Ureter (tissue), 1 donor: ENCODE data around the gene TMEM52B. TPM values are rescaled to one million over a fixed set of nuclear protein-coding genes. Genes with fewer than 3 reads are reported as not detected.

Source experiments
- DNase-seq: peaks from one replicate; pipeline ENCODE4 v3.0.0-alpha.2; 2020; ENCODE audit warnings: low spot score
- total RNA-seq: library from RNA; stranded (reverse); gene quantifications from one replicate; pipeline ENCODE4 v1.2.4, GENCODE V29; 2023
- donor health status: DM: yes; HTN: yes; CAD: no.

TMEM52B gene
- 0.18 TPM for total RNA-seq

DNA sequence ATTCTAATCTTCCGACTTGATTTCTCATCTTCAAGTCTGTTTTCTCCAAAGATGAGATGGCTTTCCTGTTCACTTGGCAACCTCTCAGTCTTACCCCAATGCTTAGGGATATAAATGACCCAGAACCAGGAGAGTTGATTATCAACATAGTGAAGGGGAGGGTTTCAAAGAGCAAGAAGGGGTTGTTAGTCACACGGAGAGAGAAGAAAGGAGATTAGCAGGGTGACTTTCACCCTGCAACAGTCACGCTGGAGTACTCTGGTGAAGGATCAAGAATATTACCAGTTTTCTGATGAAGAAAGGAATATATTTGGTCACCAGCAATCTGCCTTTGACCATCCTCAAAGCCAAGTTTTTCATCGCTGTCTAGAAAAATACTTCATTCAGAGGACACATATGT, at the start of gene TMEM52B:
Gene TMEM52B, plus strand, starts transcription at position 212 of the 400 bp plus-strand sequence. CDS start 543 bp downstream, outside the sequence.
- no peak for DNase-seq

DNA sequence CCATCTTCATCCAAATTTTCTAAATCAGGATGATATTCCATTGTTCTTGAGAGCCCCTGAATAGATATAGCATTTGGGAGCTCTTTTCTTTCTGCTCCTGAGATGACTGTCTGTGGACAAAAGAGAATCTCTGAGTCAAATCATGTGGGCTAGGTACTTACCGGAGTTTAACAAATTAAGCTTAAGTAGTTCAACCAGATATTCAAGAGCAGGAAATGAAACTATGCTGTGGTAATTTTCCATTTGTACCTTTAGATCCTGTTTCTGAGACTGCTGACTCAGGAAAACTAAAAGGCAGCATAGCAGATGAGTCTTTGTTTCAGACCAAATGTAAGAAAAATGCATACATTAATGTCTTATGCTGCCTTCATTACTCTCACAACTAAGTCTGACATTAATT, 48.8 kb upstream of the TMEM52B start, which contains the start of gene CLEC7A:
Gene CLEC7A, minus strand, starts transcription at position 158 of the 400 bp plus-strand sequence. Its CDS starts 117 bp downstream, at position 41.
- no peak for DNase-seq

DNA sequence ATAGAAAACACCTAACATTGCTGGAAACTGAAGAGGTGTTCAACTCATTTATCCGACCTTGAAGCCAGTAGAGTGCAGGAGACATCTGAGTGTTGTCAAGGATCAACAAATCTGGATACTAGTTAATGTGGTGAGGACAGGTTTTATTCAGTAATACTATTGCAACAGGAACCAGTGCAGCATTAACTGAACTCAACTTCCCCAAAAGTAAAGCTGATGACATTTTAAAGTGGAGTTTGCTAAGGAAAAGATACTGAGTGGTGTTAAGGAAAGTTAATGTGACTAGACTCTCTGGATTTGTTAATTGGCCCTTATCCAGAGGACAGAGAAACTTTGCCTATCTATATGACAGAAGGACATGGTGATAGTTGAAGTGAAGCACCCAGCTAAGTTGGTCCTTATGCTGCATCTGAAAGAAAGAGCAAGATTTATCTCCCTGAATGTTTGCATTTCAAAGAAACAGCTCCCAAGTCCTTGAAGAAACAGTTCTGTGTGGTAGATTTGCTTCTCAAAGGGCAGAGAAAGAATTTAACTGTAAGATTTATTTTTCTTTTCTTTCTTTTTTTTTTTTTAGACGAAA, 47.6 kb upstream of the TMEM52B start:
- no peak for DNase-seq

DNA sequence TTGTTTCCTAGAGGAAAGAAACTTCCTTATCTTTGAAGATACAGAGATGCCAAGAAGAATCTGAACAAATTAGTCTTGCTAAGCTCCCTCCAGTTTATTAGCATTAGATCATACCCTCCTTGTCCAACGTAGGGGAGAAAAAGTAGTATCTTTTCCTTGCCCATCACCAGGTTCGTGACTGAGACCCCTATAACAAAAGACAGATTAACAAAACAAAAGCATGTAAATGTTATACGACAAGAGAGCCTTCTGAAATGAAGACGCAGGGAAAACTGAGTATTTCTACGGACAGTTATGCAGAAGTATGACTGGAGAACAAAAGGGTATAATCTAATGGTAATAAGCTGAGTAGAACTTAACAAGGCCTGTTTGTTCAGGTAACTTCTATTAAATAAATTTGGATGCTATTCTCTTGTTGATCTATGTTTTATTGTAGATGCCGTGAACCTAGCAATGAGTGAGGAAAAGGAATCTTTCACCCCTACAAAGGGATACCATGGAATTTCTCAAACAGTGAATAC, 45.9 kb upstream of the TMEM52B start:
- DNase-seq, result no peak

DNA sequence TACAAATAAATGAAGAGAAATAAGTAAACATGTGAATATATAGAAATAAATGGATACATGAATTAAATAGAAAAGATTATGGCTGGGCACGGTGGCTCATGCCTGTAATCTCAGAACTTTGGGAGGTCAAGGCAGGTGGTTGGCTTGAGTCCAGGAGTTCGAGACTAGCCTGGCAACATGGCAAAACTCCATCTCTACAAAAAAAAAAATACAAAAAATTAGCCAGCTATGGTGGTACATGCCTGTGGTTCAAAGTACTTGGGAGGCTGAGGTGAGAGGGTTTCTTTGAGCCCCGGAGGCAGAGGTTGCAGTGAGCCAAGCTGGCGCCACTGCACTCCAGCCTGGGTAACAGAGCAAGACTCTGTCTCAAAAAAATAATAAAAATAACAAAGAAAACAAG, 43.7 kb upstream of the TMEM52B start:
- DNase-seq, result no peak

DNA sequence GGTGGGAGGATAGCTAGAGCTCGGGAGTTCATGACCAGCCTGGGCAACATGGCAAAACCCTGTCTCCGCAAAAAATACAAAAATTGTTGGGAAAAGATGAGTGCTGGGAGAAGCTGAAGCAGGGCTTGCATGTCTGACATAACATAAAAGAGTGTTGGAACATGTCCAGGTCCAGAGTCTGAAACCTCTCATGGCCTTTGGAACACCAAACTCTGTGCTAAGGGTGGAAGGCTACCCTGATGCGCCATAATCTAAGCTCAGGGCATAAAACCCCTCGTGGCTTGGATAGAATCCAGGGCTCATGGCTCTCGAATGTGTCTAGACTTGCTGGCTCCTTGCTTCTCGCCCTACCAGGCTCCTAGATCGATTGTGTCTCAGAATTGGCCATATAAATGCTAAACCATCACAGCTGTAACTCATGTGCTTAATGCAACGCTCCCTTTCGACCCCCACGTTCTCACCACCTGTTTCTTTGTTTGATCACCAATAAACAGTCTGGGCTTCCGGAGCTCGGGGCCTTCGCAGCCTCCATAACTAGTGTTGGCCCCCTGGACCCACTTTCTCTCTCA, 42.1 kb upstream of the TMEM52B start:
- no peak for DNase-seq

DNA sequence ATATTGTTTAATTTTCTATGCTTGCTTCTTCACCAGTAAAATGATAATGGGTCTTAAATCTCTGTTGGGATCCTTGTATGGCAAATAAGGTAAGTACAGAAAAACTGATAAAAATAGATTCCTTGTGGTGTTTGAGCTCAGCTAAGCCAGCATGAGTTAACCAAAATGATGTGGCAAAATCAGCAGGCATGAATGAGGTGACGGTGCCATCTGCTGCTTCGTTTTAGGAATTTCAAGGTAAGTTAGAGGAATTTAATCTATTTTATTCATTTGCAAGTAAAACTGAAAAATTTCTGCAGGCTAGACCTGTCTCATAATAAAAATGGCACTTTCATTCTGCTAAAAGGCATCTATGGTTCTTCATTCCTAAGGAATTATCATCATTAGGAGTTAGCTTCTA, 38.8 kb upstream of the TMEM52B start:
- no peak for DNase-seq

DNA sequence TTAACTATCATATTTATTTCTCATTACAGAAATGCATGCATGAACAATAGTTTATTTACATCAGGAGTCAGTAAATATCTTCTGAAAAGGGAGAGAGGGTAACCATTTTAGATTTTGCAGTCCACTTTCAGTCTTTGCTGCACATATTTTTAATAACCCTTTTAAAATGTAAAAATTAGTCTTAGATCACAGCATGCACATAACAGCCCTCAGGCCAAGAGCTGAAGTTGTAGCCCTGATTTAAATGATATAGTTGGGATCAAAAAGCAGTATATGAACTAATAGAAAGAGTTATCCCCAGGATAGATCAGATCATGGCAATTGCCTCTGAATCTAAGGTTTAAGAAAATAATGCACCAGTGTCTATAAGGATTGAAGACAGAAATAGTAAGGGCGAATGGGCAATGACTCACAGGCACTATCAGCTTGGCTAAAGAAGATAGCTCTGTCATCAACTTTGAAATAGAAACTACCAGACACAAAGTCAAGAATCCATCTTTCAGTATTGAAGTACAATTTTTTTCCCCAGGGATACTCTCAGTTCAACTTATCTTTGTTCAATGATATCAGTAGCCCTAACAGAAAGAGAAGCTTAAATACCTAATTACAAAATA, 35.7 kb upstream of the TMEM52B start:
- no peak for DNase-seq

DNA sequence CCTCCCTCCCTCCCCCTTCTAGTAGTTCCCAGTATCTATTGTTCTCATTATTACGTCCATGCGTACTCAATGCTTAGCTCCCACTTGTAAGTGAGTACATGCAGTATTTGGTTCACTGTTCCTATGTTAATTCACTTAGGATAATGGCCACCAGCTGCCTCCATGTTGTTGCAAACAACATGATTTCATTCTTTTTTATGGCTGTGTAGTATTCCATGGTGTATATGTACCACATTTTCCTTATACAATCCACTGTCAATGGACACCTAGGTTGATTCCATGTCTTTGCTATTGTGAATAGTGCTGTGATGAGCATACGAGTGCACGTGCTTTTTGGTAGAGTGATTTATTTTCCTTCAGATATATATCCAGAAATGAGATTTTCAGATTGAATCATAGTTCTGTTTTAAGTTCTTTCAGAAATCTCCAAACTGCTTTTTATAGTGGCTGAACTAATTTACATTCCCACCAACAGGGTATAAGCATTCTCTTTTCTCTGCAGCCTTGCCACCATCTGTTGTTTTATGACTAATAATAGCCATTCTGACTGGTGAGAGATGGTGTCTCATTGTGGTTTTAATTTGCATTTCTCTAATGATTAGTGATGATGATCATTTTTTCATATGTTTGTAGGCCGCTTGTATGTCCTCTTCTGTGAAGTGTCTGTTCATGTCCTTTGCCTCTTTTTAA, 31.0 kb upstream of the TMEM52B start:
- DNase-seq, result no peak

DNA sequence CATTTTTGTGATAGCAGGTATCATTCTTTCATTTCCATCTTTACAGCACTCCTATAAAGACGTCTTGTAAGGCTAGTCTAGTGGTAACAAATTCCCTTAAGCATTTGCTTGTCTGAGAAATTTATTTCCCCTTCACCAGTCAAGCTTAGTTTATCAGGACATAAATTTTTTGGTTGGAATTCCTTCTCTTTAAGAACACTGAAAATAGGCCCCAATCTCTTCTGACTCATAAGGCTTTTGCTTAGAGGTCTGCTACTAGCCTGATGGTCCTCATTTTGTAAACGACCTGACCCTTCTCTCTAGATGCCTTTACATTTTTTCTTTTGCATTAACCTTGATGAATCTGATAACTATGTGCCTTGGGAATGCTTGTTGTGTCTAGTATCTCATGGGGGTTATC, 27.2 kb upstream of the TMEM52B start:
- DNase-seq, result no peak

DNA sequence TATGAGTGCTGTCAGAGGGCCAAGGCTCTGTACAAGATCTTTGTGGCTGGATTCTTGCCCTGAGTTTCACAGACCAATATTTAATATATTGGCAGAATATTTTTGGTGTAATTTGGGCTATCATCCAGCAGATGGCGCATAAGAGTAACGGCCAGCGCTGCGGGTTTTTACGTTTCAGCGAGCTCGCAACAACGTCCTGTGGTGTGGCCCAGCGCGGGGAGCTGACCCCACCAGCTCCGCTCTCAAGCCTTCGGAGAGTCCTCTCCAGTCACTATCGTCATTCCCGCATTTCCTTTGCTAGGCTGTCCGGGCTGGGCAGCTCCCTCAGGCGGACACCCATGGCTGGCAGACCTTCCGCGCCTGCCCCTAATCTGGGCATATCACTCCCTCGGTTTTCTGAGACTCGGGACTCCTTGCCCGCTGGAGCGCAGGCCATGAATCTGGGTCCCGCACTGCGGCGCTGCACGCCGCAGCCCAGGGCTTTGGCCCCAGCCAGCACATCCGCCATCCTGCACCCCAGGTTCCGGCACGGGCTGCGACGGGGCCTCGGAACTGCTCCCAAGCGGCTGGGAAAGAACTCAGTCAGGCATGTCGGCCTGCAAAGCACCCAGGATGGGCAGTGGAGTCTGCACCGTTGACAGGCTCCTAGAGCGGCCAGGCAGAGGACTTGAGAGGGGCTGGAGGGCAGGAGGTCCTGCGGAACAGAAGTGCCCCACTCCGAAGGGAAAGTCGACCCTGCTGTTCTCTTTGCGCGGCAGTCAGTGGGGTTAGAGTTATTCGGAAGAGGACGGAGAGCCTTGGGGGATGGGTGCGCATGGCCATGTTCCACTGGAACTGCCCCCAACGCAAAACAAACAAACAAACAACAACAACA, 25.3 kb upstream of the TMEM52B start:
- DNase-seq, result peak; percentile 71

DNA sequence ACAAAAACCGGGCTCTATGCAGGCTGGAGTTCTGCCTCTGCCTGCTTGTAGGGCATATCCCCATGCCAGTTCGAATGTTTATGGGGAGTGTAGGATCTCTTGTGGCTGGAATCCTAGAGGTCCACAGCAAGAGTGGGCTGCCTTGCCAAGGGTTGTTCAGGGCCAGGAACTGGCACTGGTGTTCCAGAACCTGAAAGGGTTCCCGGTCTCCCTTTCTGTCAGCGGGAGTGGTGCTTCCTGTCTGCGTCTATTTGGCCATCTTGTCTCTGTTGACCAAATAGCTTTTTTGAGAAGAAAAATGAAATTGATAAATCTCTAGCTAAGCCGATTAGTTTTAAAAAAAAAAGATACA, 24.7 kb upstream of the TMEM52B start:
- DNase-seq, result no peak

DNA sequence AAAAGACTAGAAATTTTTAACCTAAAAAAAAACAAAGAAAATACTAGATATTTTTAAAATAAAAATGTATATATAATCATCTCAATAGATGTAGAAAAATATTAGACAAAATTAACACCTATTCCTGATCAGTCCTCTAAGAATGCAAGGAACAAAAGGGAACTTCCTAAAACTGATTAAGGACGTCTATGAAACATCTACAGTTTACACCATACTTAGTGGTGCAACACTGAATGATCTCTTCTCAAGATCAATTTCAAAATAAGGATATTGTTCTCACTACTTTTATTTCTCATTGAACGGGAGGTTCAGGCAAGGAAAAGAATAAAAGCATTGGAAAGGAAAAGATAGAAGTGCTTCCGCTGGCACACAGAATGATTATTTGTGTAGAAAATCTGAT, 22.9 kb upstream of the TMEM52B start:
- no peak for DNase-seq

DNA sequence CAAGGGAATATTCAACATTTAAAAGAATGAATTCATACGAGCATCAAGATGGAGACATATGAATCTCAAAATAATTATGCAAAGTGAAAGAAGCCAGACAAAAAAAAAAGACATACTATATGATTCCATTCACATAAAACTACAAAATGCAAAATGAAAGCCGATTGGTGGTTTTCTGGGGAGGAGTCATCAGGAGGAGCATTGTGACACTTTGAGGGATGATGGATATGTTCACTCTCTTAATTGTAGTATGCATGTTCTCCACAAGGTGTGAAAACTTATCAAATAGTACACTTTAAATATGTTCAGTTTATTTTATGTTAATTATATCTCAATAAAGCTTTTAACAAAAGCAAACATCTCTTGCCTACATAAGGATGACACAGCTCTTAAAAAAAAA, 20.4 kb upstream of the TMEM52B start:
- DNase-seq, result no peak

DNA sequence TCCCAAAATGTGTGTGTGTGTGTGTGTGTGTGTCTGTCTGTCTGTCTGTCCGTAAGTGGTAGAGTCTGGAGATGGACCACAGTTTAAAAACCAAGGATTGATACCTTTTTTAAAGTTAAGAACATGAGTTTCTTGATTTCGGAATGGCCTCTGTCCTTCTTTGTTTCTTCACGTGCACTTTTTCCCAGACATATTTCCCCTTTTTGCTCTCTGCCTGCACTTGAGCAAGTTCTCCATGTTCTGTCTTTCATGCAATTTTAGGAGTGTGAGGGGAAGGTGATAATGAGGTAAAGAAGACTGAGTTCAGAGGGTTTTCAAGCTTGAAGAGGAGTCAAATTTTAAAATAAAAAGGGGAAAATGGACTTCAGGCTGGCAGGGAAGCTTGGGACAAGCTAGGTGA, 19.6 kb upstream of the TMEM52B start:
- no peak for DNase-seq

DNA sequence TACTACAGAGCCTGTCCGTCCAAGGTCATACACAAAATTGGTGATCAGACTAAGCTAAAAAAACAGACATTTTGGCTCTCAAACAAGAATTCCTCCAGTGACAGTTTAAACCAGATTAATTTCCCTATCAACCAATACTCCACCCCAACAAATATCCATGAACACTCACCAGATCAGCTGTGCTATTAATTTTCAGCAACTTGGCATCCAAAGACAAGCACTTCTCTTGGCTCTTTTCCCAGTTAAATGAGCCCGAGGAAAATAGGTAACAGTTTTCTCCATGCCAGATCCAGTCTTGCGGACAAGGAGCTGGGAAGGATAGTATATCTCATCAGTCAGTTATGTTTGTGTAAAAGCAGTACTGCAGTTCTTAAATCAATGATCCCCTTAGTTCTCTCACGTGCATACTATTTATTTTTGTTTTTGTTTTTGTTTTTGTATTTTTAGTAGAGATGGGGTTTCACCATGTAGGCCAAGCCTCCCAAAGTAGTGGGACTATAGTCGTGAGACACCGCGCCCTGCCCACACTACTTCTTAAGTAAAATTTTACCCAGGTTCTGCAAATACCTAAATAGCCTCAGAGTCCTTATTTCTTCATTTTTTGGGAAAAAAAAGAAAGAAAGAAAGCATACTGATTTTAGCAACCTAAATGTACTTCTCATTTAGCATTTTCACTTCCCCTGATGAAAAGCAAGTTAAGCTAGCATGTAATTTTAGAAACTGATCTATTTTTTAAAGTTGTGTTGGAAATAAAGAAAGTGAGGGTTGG, 18.0 kb upstream of the TMEM52B start:
- DNase-seq, result no peak

DNA sequence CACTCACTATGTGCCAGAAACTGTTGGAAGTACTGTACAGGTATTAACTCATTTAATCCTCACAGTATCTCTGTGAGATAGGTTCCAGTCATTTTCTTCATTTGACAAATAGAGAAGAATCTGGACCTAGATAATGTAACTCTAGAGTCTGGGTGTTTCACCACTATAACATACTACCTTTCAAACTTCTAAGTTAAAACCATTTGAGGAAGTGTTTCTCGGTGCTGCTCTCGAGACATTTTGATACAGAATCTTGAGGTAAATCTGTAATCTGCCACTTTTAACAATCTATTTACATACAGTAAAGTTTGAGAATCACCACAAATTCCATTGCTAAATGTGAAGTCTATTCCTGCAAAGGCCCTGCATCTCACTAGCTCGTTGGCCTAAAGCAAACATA, 15.7 kb upstream of the TMEM52B start:
- DNase-seq, result no peak

DNA sequence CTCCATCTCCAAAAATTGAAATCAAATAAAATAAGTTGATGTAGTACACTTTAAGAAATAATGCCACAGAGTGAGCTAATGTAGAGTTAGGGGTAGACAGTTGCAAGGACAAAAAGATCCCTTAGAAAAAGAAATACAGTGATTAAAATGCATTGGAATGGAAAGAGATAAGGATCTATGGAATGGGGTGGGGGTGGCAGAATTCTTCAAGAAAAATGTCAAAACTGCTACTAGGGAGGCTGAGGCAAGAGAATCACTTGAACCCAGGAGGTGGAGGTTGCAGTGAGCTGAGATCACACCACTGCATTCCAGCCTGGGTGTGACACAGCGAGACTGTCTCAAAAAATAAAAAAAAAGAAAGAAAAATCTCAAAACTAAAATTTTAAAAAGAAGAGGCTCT, 13.4 kb upstream of the TMEM52B start:
- DNase-seq, result no peak

DNA sequence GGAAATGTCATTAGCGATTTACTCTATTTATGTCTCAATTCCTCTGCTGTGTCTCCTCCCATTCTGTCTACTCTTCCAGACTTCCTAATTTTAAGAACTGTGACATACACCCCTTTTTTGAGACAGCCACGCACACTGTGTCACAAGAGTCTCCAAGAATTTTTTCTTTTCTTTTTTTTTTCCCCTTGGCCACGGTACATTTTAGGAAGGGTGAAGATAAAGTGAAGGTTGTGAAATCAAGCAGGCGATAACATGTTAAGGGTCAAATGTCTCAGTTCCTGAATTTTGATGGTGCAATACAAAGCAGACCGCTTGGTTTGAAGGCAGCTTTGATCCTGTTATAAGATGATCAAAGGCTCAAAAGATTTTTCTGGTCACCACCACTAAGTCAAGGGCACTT, 11.2 kb upstream of the TMEM52B start:
- no peak for DNase-seq

DNA sequence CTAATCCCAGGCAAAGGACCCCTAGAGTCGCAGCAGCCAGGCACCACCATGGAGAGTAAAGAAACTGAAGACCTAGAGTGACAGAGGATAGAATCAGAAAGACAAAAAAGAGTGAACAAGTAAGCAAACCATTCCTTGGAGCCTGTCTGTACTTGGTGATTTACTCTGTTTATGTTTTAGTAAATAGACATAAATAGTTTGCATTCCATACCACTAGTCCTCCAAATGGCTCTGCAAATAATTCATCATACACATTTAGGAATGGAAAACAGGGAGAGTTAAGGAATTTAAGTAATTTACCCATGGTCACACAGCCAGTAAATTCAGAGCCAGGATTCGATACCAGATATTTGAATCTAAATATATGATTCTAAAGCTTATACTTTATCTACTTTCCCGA, 9.7 kb upstream of the TMEM52B start:
- DNase-seq, result no peak

DNA sequence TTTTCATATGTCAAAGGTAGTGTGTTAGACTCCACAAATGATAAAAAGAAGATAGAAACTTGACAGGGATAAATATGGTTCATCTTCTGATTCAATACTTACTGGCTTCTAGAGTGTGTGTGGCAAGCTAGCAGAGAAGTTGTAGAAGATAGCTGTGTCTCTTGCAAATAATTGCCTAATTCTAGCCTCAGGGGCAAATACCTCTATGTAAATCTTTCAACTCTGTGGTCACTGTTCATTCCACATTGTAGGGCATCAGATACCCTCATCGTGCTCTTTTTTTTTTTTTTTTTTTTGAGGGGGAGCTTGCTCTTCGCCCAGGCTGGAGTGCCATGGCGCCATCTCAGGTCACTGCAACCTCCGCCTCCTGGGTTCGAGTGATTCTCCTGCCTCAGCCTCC, 8.6 kb upstream of the TMEM52B start:
- DNase-seq, result no peak
